Endothelial cell of umbilical vein (primary cell): ENCODE results near the gene GPD2. TPM values are rescaled to one million over a fixed set of nuclear protein-coding genes. Genes with fewer than 3 reads are reported as not detected.

ENCODE experiments used
- BruUV-seq: library from RNA; stranded (reverse); fragments of 400-500 nt; replicated peaks from 2 replicates; lab custom pipeline; 2021; lab: Mats Ljungman, UMichigan
- CTCF ChIA-PET: fragments of 300-600, 350-600 bp; sonication (Branson Sonifier 250); formaldehyde crosslinking; loops from one replicate; lab custom pipeline; 2021; ENCODE audit warnings: antibody characterized with exemption, inconsistent platforms; lab: Charles Lee
- POLR2A ChIA-PET: fragments of 300-600, 350-600 bp; sonication (Branson Sonifier 250); formaldehyde crosslinking; loops from one replicate; lab custom pipeline; 2021; ENCODE audit warnings: antibody characterized with exemption, inconsistent platforms; lab: Charles Lee
- DNase-seq: peaks from one replicate; pipeline ENCODE4 v3.0.0-alpha.2; 2011; ENCODE audit warnings: low read depth, low spot score
- FAIRE-seq: peaks from 2 replicates; lab custom pipeline; 2011; peaks lifted over from hg19 to GRCh38; lab: Jason Lieb, UNC
- H2AFZ ChIP-seq: 2 replicates; pipeline ENCODE4 v1.6.0; 2012; ENCODE audit warnings: low read depth, low read length, control low read depth, inconsistent platforms
- H3K27ac ChIP-seq: 2 replicates; pipeline ENCODE4 v1.5.1; 2011; ENCODE audit warnings: low read depth, mild to moderate bottlenecking, control low read depth, low read length, moderate library complexity; ENCODE audit not compliant: insufficient read depth
- H3K27me3 ChIP-seq, 2 experiments: 2 replicates each; pipeline versions ENCODE4 v1.6.0 to v1.6.1; 2011; ENCODE audit warnings: low read length in 2 of 2, mixed read lengths in 1 of 2; ENCODE audit not compliant: control insufficient read depth in 2 of 2, insufficient read depth in 2 of 2
- H3K36me3 ChIP-seq, 2 experiments: 2 replicates in 1 of 2; 3 replicates in 1 of 2; pipeline ENCODE4 v1.5.1; 2011; ENCODE audit warnings: low read length in 2 of 2, mild to moderate bottlenecking in 1 of 2, moderate library complexity in 1 of 2; ENCODE audit not compliant: control insufficient read depth in 2 of 2, insufficient read depth in 2 of 2; ENCODE audit errors: extremely low read depth in 1 of 2
- H3K4me1 ChIP-seq: 3 replicates; pipeline ENCODE4 v1.5.1; 2011; ENCODE audit warnings: mild to moderate bottlenecking, low read length; ENCODE audit not compliant: control insufficient read depth, insufficient read depth; ENCODE audit errors: extremely low read depth
- H3K4me2 ChIP-seq: 2 replicates; pipeline ENCODE4 v1.6.1; 2011; ENCODE audit warnings: low read length, control low read depth, mixed read lengths; ENCODE audit not compliant: insufficient read depth
- H3K4me3 ChIP-seq, 3 experiments: fragments of 200-600 bp in 1 of 3; sonication (generic), shearing (Covaris generic) in 1 of 3; replicated peaks in 1 of 3; 2 replicates each; pipeline ENCODE4 v1.5.1; 2011 to 2016; ENCODE audit warnings: control low read depth in 3 of 3, low read length in 3 of 3, mild to moderate bottlenecking in 2 of 3, inconsistent platforms in 1 of 3, low read depth in 1 of 3, moderate library complexity in 1 of 3; ENCODE audit not compliant: insufficient read depth in 1 of 3
- H3K79me2 ChIP-seq: 2 replicates; pipeline ENCODE4 v1.6.0; 2012; ENCODE audit warnings: low read length, inconsistent platforms; ENCODE audit not compliant: control insufficient read depth, insufficient read depth
- H3K9ac ChIP-seq: replicated peaks from 2 replicates; pipeline ENCODE3; 2011; ENCODE audit warnings: low read length, control low read depth; ENCODE audit not compliant: insufficient read depth; ENCODE audit errors: extremely low read depth
- H3K9me1 ChIP-seq: replicated peaks from 3 replicates; pipeline ENCODE4 v1.6.0; 2011; ENCODE audit warnings: mild to moderate bottlenecking, low read length; ENCODE audit not compliant: control insufficient read depth, insufficient read depth; ENCODE audit errors: extremely low read depth
- H3K9me3 ChIP-seq: replicated peaks from 2 replicates; pipeline ENCODE4 v1.5.1; 2012; ENCODE audit warnings: low read length, inconsistent platforms; ENCODE audit not compliant: control insufficient read depth, insufficient read depth
- H4K20me1 ChIP-seq: replicated peaks from 2 replicates; pipeline ENCODE3; 2011; ENCODE audit warnings: mild to moderate bottlenecking, low read length; ENCODE audit not compliant: control insufficient read depth, insufficient read depth; ENCODE audit errors: extremely low read depth
- EZH2 ChIP-seq: IDR thresholded peaks from 2 replicates; pipeline ENCODE4 v1.6.1; 2012; ENCODE audit warnings: borderline replicate concordance, low read depth, mild to moderate bottlenecking, moderate library complexity, low read length, inconsistent platforms; ENCODE audit not compliant: severe bottlenecking
- FOS ChIP-seq: IDR thresholded peaks from 2 replicates; pipeline ENCODE4 v1.6.1; 2011; ENCODE audit warnings: mild to moderate bottlenecking, low read length, moderate library complexity, borderline replicate concordance; ENCODE audit not compliant: insufficient read depth
- JUN ChIP-seq: IDR thresholded peaks from 2 replicates; pipeline ENCODE4 v1.6.1; 2011; ENCODE audit warnings: borderline replicate concordance, low read depth; ENCODE audit not compliant: insufficient read length, insufficient read depth
- MAX ChIP-seq: IDR thresholded peaks from 2 replicates; pipeline ENCODE4 v1.6.1; 2011; ENCODE audit not compliant: insufficient read depth, insufficient read length
- MYC ChIP-seq: IDR thresholded peaks from one replicate; pipeline ENCODE4 v1.6.1; 2011; ENCODE audit warnings: mild to moderate bottlenecking, low read depth, low read length
- POLR2A ChIP-seq: IDR thresholded peaks from 2 replicates; pipeline ENCODE4 v1.6.1; 2012; ENCODE audit warnings: low read depth, mild to moderate bottlenecking, control low read depth, low read length
- POLR2AphosphoS5 ChIP-seq: IDR thresholded peaks from 2 replicates; pipeline ENCODE4 v1.6.1; 2012; ENCODE audit warnings: low read depth, mild to moderate bottlenecking, control low read depth, low read length, moderate library complexity; ENCODE audit not compliant: insufficient read depth
- dilution Hi-C: fragments of 300-500 bp; cut with MboI; formaldehyde crosslinking; loops from one replicate; pipeline ENCODE4 v1.15.0; 2019; ENCODE audit warnings: low sequenced_read_pairs; ENCODE audit not compliant: extremely low pct_ligation_motif_present
- intact Hi-C: fragments of 100-400 bp; cut with micrococcal nuclease; formaldehyde crosslinking; loops from one replicate; pipeline ENCODE4 v1.10.0; 2022
- polyA plus RNA-seq, 4 experiments: library from polyadenylated mRNA; depleted of rRNA in 3 of 4; stranded (reverse) in 3 of 4; unstranded in 1 of 4; fragments of >200 nt; gene quantifications; 2 replicates each; pipeline versions ENCODE4 v1.2.1 to v1.2.3, GENCODE V29; 2011 to 2012; ENCODE audit warnings: missing spikeins in 1 of 4
- total RNA-seq: library from RNA; stranded (reverse); gene quantifications from 2 replicates; pipeline ENCODE4 v1.2.3, GENCODE V29; 2021

GPD2 gene
- total and polyA plus RNA-seq, 2 donors (not counting 3 experiments of a cell fraction or from before 2014, with no cell fraction given), result 6.6 to 37.0 TPM

- BruUV-seq, result no TSS peak
- POLR2A ChIA-PET, result no interaction called here
These were observed 53.0 kb downstream of the GPD2 start for GRCh38 chr2:156489195-156489594.

GRCh38 chr2:156489750-156490465 lies 53.7 kb downstream of the GPD2 start:
- Histone ChIP-seq H3K36me3 (no peaks in the 10 kb centered on the region), H3K4me1 (no peaks in the 10 kb centered on the region), H2AFZ (no peak overlapping the region), H3K9me3 (no peaks in the 10 kb centered on the region), H3K9ac (no peak overlapping the region), H4K20me1 (no peaks in the 10 kb centered on the region), H3K4me3 (no peak overlapping the region), H3K79me2 (no peaks in the 10 kb centered on the region), H3K27ac (no peak overlapping the region), H3K4me2 (no peak overlapping the region), H3K9me1 (no peaks in the 10 kb centered on the region), H3K27me3 (no peaks in the 10 kb centered on the region)
- intact Hi-C loops (loop anchor here (10.0 kb wide), 1 partner anchor 1115 kb away; no protein-coding TSS in a partner anchor), dilution Hi-C loops (no loop called here)
- ChIA-PET POLR2A (no interaction called here), CTCF (no interaction called here)
- DNase-seq (no peak), FAIRE-seq (no peak)
- no TSS peak for BruUV-seq
- no peak for TF ChIP-seq EZH2
- TF ChIP-seq MAX, result no peak
- TF ChIP-seq JUN, result no peak
- TF ChIP-seq POLR2A, result no peak
- no peak for TF ChIP-seq POLR2AphosphoS5
- TF ChIP-seq MYC, result no peak

More at GRCh38 chr2:156489195-156489594, 53.0 kb downstream of the GPD2 start:
- no peak overlapping the region for H3K4me2 ChIP-seq
- no peak overlapping the region for H2AFZ ChIP-seq
- H3K36me3 ChIP-seq, result no peaks in the 10 kb centered on the region
- no peaks in the 10 kb centered on the region for H3K9me1 ChIP-seq
- H3K9me3 ChIP-seq, result no peaks in the 10 kb centered on the region
- dilution Hi-C loops, result no loop called here
- H3K4me3 ChIP-seq, result no peak overlapping the region
- DNase-seq, result no peak
- no peak overlapping the region for H3K9ac ChIP-seq
- CTCF ChIA-PET, result no interaction called here
- FAIRE-seq, result no peak
- no peaks in the 10 kb centered on the region for H3K79me2 ChIP-seq
- no peak for TF ChIP-seq FOS
- H3K4me1 ChIP-seq, result no peaks in the 10 kb centered on the region
- no peaks in the 10 kb centered on the region for H3K27me3 ChIP-seq
- intact Hi-C loops, result no loop called here
- H3K27ac ChIP-seq, result no peak overlapping the region
- H4K20me1 ChIP-seq, result no peaks in the 10 kb centered on the region
